HG03575 (cell line): ENCODE data around the gene HRCT1.

Source experiments
- ATAC-seq: cut with Tn5 transposase; IDR thresholded peaks from one replicate; pipeline ENCODE4 v1.9.1; 2021; ENCODE audit not compliant: unreplicated experiment, insufficient number of reproducible peaks, low FRiP score; ENCODE audit errors: extremely low read depth

The HRCT1 gene

DNA sequence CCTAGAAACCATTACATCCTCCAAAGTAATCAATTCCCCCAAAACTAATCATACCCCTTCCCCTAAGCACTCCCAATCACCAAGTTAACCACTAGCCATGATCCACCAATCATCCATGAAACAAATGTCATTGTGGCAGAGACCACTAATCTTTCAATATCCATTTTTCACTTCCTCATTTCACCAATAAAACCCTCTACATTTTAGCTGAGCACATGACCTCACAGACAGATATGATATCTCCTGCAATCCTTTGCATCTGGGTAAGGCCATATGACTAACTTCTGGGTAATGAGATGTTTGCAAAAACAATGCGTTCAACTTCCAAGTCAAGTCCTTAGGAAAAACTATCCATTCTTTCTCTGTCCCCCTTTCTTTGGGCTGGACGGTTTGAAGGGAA, 31.2 kb downstream of the HRCT1 start:
- ATAC-seq, result no peak

DNA sequence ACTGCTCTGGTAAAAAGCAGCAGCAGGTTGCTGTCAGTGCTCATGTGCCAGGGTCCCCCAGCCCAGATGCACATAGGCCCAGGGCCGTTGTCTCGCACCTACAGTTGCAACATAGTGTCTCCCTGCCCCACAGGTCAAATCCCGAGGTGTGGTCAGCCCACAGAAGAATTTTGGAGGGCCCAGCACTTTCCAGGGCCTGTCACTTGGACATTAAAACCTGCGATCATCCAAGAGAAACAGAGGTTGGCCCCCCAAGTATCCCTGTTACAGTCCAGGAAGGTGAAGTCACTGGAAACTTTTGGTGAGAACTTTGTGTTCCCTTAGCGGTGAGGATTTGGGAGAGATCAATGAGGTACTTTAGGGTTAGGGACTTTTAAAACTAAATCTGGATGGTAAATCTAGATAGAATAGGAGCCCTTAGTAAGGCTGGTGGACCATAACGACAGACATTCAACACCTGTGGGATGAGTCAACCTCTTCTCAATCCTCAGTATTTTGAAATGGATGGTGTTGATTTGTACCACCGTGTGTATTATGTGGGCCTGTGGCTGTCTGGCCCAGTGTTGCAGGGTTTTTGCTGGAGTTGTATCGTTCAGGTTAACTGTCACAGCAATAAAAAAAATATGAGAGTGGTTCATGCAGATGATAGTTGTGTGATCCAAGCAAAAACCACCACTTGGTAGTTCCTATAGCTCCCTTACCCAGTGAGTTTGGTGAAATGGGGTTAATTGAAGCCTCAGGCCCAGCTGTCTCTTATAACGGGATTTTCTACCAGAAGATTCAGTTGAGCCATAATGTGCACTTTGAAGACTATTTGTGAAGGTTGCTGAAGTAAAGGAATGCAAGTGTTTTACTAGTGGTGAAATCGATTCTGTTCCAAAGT, 32.7 kb downstream of the HRCT1 start:
- ATAC-seq, result no peak

DNA sequence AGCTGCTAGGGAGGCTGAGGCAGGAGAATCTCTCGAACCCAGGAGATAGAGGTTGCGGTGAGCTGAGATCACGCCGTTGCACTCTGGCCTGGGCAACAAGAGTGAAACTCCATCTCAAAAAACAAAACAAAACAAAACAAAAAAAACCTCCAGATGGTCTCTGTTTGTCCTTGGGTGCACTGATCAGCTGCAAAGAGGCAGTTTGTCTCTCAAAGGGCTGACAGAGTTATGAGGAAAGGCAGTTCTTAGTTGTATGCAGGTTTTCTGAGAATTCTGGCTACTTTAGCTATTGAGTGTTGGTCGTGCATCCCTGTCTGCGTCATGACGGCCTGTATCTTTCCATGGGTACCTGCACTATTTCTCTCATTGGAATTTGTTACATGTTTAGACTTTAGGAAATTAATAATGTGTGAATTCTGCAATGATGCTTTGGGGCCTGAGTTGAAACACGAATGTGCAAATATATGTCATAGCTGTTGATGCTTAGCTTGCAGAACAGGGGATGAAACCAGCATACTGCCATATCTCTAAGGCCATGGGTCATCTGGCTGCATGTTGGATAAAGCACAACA, 33.8 kb downstream of the HRCT1 start:
- ATAC-seq, result no peak

DNA sequence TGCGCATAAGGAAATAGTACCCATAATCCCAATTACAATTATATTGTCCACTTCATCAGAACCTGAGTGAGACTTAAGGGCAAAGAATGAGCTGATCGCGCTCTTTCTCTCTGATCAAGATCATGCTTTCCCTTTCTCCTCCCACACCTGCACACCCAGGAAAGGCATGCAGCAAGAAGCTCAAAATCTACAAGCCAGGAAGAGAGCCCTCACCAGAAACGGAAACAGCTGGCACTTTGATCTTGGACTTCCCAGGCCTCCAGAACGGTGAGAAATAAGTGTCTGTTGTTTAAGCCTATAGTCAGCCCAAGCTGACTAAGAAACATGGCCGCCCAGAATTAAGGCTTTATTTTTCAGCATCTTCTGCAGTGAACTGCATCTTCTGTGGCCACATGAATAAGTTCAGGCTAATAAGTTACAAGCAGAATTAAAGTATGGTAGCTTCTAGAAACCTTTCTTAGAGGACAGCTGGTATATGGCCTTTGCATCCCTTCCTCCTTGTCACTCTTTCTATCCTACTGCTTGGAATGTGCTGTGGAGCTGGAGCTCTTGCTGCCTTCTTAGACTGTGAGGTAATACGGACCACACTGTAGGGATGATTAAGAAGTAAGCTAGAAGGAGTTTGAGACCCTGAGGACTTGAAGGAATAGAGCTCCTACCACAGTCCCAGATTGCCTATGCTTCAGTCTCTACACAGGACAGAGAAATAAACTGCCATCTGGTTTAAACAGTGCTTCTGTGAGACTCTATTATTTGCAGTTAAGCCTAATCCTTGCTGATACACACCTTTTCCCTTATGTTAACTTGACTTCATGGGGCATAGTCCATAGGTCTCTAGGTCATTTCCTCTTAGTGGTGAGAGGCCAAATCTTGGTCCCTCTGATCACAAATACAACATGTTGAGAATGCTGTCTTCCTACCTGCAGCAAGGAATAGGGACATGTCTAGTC, 34.7 kb downstream of the HRCT1 start:
- no peak for ATAC-seq

DNA sequence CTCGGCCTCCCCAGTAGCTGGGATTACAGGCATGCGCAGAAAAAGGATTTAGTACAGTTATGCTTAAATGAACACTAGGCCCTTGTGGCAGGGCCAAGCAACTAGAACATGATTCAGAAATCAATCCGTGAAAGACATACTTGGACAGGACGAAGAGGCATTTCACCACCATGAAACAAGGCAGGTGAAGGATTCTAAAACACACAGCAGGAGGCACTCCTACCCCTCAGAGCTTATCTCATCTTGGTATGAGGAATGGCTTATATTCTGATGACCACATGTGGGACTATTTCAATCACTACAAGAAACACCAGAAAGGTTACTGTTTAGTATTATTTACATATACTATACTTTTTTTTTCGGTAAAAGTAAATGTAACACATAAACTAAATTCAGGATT, 36.3 kb downstream of the HRCT1 start:
- no peak for ATAC-seq

DNA sequence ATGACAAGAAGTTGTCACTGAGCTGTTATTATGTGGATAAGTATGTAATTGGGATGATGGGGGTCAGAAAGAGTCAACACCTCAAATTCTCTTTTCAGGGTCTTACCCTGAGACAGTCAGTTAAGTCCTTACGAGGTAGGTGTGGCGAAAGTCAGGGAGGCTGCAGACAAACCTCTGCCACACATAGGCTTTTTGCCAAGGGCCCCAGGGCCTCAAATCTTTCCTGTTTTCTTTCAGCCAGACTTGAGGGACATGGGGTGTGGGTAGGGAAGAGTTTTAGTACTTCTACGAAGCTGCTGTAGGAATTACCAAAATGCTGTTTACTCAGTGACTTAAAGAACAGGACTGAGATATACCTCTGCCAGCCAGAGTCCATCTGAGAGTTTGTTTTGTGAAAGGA, 38.2 kb downstream of the HRCT1 start:
- ATAC-seq, result no peak

DNA sequence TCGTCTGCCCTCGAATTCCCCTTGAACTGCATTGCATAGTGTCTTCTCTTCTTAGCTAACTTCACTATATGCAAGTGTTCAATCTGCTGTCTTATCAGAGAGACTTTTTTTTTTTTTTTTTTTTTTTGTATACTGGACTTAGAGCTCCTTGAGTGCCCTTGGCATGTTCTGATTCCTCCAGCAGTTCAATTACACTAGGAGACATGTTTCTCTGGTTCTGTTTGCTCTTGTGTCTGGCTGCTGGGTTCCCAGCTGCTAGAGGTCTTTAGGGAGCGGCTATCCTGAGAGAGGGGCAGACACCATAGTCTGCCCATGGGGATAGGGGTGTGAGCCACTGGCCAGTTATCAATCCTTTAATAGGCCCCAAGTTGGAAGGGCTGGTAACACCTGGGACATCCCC, 38.8 kb downstream of the HRCT1 start:
- no peak for ATAC-seq

DNA sequence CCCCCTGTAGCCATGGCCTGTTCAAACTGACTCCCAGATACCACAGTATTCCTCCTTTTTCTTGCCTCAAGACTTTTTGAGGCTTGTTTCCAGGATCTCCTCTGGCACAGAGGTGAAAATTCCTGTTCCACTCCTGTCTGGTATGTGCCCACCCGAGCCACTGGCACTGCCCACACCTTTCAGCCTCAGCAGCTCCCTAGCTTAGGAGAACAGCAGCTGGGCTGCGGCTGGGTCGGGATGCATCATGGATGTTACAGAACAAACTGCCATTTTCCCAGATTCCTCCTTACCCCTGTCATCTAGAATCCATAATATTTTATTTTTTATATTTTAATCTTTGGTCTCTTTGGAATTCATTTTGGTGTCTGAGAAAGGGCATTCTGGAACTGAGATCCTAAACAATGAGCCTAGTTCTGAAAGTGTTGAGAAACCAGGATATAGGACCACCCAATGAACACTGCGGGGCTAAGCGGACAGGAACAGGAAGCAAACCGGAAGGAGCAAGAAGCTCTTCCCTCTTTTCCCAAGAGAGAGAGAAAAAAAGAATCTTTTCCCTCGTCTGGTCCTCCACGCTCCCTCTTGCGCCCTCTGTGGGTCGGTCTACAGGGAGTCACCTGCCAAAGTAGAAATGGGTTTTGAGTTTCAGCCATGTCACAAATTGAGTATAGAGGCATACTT, 39.5 kb downstream of the HRCT1 start:
- no peak for ATAC-seq

DNA sequence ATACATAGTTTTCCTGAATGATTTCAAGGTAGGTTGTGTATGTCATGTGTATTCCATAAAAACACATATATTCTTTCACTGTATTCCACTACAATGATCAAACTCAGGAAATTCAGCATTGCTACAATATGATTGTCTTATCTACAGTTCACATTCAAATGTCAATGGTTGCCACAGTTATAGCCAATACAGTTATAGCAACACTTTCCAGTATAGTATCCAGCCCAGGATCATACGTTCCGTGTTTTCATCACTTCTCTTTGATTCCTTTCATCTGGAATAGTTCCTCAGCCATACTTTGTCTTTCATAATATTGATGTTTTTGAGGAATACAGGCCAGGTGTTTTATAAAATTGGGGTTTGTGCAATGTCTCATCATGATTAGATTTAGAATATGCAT, 42.4 kb downstream of the HRCT1 start:
- ATAC-seq, result no peak

DNA sequence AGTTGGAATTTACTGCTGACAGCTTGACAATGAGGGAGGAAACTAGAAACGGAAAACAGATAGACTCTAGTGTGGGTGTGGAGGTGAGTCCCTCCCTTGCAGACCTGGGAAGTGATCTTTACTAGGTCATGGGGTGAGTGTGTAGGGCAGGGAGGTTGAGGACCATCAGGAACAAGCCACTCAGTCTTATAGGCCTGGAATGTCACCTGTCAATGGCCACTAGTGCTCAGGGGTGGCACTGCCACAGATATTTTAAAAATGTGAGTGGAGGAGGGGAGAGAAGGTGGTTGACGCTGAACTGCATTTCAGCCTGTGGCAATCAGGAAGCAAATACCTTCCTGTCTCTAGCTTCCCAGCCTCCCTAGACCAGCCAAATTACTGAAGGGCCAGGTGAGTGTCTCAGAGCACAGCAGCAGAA, 42.9 kb downstream of the HRCT1 start:
- ATAC-seq, result no peak

DNA sequence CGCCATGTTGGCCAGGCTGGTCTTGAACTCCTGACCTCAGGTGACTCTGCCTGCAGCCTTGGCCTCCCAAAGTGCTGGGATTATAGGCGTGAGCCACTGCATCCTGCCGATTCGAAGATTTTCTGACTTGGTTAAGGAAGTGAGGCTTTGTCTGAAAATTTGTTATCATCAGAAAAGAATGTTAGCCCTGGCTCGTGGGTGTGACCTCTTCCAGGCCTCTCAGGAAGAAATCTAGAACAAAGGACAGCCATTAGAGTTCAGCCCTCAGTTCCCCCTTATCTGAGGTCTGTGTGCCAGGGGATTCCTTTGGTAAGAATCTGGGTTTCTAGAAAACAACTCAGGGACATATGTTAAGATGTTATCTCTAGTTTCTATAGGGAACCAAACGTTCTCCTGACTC, 45.7 kb downstream of the HRCT1 start:
- ATAC-seq, result no peak

DNA sequence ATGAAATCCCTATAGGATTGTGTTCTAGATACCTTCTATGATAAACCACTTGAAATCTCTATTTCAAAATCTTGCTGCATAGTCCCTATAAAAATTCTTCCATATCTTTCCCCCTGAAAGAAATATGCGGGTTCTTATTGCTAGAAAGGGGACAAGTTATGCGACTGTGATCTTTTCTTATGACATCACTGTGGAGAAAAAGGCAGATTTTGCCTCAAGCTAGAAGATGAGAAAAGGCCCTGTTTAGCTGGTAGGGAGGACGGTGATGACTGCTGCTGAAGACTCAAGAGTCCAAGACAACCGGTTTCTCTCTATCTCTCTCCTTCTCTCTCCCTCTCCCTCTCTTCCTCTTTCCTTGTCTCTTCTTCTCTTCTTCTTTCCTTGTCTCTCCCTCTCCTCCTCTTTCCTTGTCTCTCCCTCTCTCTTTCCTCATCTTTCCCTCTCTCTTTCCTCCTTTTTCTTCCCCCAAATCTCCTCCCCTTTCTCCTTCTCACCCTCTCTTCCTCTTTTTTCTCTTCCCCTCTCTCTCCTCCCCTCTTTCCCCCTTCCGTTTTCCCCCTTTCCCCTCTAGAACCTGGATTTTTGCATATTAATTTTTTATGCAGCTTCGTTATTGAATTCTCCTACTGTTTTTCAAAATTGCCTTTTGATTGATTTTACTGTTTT, 46.7 kb downstream of the HRCT1 start:
- ATAC-seq, result no peak

DNA sequence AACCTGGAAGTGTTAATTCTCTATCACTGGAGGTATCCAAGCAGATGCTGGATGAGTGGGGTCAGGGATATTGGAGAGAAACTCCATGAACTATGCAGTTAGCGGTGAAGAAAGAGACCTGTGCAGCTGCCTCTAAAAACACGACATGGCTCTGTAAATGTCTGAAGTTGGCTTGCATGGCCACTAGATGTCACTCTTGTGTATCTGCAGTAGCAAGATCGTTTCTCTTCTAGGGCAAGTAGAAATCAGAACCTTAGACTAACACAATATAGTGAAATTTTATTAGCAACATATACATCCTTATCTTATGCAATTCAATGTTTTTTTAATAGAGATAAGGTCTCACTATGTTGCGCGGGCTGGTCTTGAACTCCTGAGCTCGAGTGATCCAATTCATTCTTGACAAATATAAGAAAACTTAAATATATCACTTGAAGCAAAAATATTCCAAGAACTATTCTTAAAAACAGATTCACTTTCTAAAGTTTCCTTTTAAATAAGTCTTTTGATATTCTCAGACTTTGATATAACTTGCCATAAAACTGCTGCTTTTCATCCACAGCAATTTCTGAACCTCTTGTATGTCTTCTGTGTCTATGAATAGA, 49.0 kb downstream of the HRCT1 start:
- ATAC-seq, result no peak

DNA sequence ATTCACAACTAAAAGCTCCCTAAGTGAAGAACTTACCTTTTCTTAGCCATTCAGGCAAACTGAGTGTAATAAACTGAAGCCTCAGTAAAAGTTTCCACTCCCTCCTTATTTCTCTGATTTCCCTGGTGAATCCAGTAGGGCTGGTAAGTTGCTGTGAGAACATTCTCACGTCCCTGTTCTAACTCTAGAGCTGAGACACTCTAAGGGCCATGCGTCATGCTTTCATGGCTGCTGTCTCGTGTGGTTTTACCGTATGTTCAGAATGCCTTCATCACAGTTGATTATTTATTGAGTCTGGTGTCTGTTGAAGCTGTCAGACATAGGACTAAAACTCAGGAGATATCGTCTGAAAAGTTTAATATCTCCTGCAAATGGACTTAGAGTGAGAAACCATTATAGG, 50.6 kb downstream of the HRCT1 start:
- no peak for ATAC-seq
